Neural progenitor cell (in vitro differentiated cells): ENCODE measurements around the gene LAMA2. TPM values are rescaled to one million over a fixed set of nuclear protein-coding genes. Genes with fewer than 3 reads are reported as not detected.

ENCODE experiments used
- DNase-seq: peaks from one replicate; pipeline ENCODE4 v3.0.0-alpha.2; 2016; ENCODE audit warnings: low spot score
- H2AFZ ChIP-seq: fragments of 200-600 bp; sonication (generic); replicated peaks from 2 replicates; pipeline ENCODE4 v1.6.1; 2016; ENCODE audit warnings: antibody characterized with exemption
- H3F3A ChIP-seq: fragments of 200-600 bp; sonication (generic); 2 replicates; pipeline ENCODE4 v1.6.1; 2016; ENCODE audit warnings: antibody characterized with exemption, low read depth
- H3K27ac ChIP-seq: fragments of 200-600 bp; sonication (generic); 2 replicates; pipeline ENCODE4 v1.5.1; 2016; ENCODE audit warnings: mild to moderate bottlenecking
- H3K27me3 ChIP-seq: fragments of 200-600 bp; sonication (generic); 2 replicates; pipeline ENCODE4 v1.6.1; 2016; ENCODE audit warnings: mild to moderate bottlenecking, moderate library complexity
- H3K36me3 ChIP-seq: fragments of 200-600 bp; sonication (generic); 2 replicates; pipeline ENCODE4 v1.5.1; 2016
- H3K4me1 ChIP-seq: fragments of 200-600 bp; sonication (generic); 2 replicates; pipeline ENCODE4 v1.6.1; 2016; ENCODE audit warnings: mixed run types
- H3K4me2 ChIP-seq: fragments of 200-600 bp; sonication (generic); 2 replicates; pipeline ENCODE4 v1.6.1; 2016
- H3K4me3 ChIP-seq: fragments of 200-600 bp; sonication (generic); 2 replicates; pipeline ENCODE4 v1.5.1; 2016
- H3K79me2 ChIP-seq: fragments of 200-600 bp; sonication (generic); 2 replicates; pipeline ENCODE4 v1.6.1; 2016; ENCODE audit warnings: low read depth
- H3K9ac ChIP-seq: fragments of 200-600 bp; sonication (generic); 2 replicates; pipeline ENCODE4 v1.6.1; 2016
- H3K9me3 ChIP-seq: fragments of 200-600 bp; sonication (generic); 2 replicates; pipeline ENCODE4 v1.5.1; 2016; ENCODE audit warnings: low read depth
- H4K20me1 ChIP-seq: fragments of 200-600 bp; sonication (generic); 2 replicates; pipeline ENCODE4 v1.6.1; 2016; ENCODE audit warnings: low read depth
- H3K27ac Mint-ChIP-seq: 3 replicates; pipeline ENCODE4 v1.8.0; 2021; ENCODE audit warnings: mixed read lengths
- H3K27me3 Mint-ChIP-seq: 2 replicates; pipeline ENCODE4 v1.8.0; 2022; ENCODE audit warnings: low read depth, mild to moderate bottlenecking, inconsistent platforms, moderate library complexity, mixed read lengths; ENCODE audit not compliant: insufficient read depth
- H3K36me3 Mint-ChIP-seq: 3 replicates; pipeline ENCODE4 v1.8.0; 2021; ENCODE audit warnings: mixed read lengths
- H3K4me1 Mint-ChIP-seq: 3 replicates; pipeline ENCODE4 v1.8.0; 2021; ENCODE audit warnings: mixed read lengths
- H3K4me3 Mint-ChIP-seq: 3 replicates; pipeline ENCODE4 v1.8.0; 2021; ENCODE audit warnings: mild to moderate bottlenecking, moderate library complexity, mixed read lengths
- H3K9me3 Mint-ChIP-seq: 3 replicates; pipeline ENCODE4 v1.8.0; 2020; ENCODE audit warnings: mixed read lengths
- EZH2 ChIP-seq: fragments of 200-600 bp; sonication (generic); IDR thresholded peaks from 2 replicates; pipeline ENCODE4 v1.6.1; 2017; ENCODE audit warnings: antibody characterized with exemption, mild to moderate bottlenecking, moderate library complexity
- EZH2phosphoT487 ChIP-seq: fragments of 200-600 bp; sonication (generic); IDR thresholded peaks from 2 replicates; pipeline ENCODE4 v1.6.1; 2017; ENCODE audit warnings: antibody characterized with exemption
- total RNA-seq: library from RNA; depleted of rRNA; stranded (reverse); fragments of >200 nt; gene quantifications from 2 replicates; pipeline ENCODE4 v1.2.3, GENCODE V29; 2015; ENCODE audit warnings: low replicate concordance
- TF ChIP-seq, protein P1 (sequence below): fragments of 200-600 bp; sonication (generic); IDR thresholded peaks from 2 replicates; pipeline ENCODE4 v1.5.1; 2017; ENCODE audit warnings: antibody characterized with exemption, mild to moderate bottlenecking

The LAMA2 gene
- total RNA-seq, 1 donor from 2014 or later: 1.5 TPM

DNA sequence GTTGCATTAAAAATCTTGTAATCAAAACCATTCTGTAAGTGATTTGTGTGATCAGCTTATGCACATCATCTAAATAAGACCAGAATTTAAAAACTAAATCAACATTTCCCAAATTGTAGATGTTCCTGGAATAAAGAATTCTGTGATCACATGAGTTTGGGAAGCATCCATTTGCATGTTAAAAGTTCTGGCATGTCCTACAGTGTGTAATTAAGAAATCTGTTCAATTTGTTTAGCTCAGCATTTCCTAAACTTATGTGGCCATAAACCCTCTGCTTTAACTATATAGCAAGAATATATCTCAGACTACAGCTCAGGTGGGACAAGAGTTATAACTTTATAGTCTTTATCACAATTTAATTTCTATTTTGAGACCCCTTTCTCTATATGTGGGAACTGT is 399.1 kb downstream of the LAMA2 start:
- Mint-ChIP-seq H3K4me3 (no peak overlapping the region), H3K4me1 (no peaks in the 10 kb centered on the region), H3K9me3 (no peaks in the 10 kb centered on the region), H3K27ac (no peak overlapping the region), H3K36me3 (no peaks in the 10 kb centered on the region), H3K27me3 (no peaks in the 10 kb centered on the region)
- no peaks in the 10 kb centered on the region for H3K79me2 ChIP-seq
- H3K36me3 ChIP-seq: no peaks in the 10 kb centered on the region
- H3K27ac ChIP-seq: no peak overlapping the region
- no peak overlapping the region for H3K9ac ChIP-seq
- H3K27me3 ChIP-seq: no peaks in the 10 kb centered on the region
- TF ChIP-seq, protein P1, sequence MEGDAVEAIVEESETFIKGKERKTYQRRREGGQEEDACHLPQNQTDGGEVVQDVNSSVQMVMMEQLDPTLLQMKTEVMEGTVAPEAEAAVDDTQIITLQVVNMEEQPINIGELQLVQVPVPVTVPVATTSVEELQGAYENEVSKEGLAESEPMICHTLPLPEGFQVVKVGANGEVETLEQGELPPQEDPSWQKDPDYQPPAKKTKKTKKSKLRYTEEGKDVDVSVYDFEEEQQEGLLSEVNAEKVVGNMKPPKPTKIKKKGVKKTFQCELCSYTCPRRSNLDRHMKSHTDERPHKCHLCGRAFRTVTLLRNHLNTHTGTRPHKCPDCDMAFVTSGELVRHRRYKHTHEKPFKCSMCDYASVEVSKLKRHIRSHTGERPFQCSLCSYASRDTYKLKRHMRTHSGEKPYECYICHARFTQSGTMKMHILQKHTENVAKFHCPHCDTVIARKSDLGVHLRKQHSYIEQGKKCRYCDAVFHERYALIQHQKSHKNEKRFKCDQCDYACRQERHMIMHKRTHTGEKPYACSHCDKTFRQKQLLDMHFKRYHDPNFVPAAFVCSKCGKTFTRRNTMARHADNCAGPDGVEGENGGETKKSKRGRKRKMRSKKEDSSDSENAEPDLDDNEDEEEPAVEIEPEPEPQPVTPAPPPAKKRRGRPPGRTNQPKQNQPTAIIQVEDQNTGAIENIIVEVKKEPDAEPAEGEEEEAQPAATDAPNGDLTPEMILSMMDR: no peak
- no peak for TF ChIP-seq EZH2phosphoT487
- no peak for TF ChIP-seq EZH2
- no peak overlapping the region for H3K4me3 ChIP-seq
- no peak overlapping the region for H3K4me2 ChIP-seq
- no peaks in the 10 kb centered on the region for H3F3A ChIP-seq
- H3K4me1 ChIP-seq: peaks cover 4% of the 10 kb centered on the region
- no peak overlapping the region for H2AFZ ChIP-seq
- no peaks in the 10 kb centered on the region for H4K20me1 ChIP-seq
- no peaks in the 10 kb centered on the region for H3K9me3 ChIP-seq
- DNase-seq: no peak

DNA sequence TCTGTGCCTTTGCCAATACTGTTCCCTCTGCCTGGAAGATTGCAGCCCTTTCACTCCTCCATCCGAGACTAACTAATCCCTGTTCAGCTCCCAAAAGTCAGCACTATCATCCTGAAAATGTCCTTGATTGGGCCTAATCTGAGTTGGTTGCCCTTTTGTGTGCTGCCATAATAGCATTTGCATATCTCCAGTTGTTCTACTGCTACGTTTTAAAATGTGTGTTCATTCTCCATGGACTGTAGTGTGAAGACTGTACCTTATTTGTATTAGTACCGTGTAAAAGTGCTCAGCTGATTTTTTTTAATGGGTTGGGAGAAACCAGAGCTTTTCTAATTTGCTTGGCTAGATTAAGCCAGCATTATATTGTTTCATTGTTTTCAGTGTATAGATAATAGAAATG is 401.3 kb downstream of the LAMA2 start:
- Mint-ChIP-seq H3K9me3 (no peaks in the 10 kb centered on the region), H3K27me3 (peaks cover 2% of the 10 kb centered on the region), H3K36me3 (no peaks in the 10 kb centered on the region), H3K4me1 (no peaks in the 10 kb centered on the region), H3K27ac (no peak overlapping the region), H3K4me3 (no peak overlapping the region)
- TF ChIP-seq, protein P1: no peak
- no peak for TF ChIP-seq EZH2
- TF ChIP-seq EZH2phosphoT487: no peak
- H3K4me1 ChIP-seq: peaks cover 4% of the 10 kb centered on the region
- H3K4me2 ChIP-seq: no peak overlapping the region
- DNase-seq: no peak
- no peaks in the 10 kb centered on the region for H3K9me3 ChIP-seq
- H2AFZ ChIP-seq: peak overlapping the region; percentile 11
- H3K27ac ChIP-seq: no peak overlapping the region
- H3K4me3 ChIP-seq: no peak overlapping the region
- no peak overlapping the region for H3K9ac ChIP-seq
- no peaks in the 10 kb centered on the region for H4K20me1 ChIP-seq
- no peaks in the 10 kb centered on the region for H3K36me3 ChIP-seq
- H3K27me3 ChIP-seq: no peaks in the 10 kb centered on the region
- H3K79me2 ChIP-seq: no peaks in the 10 kb centered on the region
- no peaks in the 10 kb centered on the region for H3F3A ChIP-seq

DNA sequence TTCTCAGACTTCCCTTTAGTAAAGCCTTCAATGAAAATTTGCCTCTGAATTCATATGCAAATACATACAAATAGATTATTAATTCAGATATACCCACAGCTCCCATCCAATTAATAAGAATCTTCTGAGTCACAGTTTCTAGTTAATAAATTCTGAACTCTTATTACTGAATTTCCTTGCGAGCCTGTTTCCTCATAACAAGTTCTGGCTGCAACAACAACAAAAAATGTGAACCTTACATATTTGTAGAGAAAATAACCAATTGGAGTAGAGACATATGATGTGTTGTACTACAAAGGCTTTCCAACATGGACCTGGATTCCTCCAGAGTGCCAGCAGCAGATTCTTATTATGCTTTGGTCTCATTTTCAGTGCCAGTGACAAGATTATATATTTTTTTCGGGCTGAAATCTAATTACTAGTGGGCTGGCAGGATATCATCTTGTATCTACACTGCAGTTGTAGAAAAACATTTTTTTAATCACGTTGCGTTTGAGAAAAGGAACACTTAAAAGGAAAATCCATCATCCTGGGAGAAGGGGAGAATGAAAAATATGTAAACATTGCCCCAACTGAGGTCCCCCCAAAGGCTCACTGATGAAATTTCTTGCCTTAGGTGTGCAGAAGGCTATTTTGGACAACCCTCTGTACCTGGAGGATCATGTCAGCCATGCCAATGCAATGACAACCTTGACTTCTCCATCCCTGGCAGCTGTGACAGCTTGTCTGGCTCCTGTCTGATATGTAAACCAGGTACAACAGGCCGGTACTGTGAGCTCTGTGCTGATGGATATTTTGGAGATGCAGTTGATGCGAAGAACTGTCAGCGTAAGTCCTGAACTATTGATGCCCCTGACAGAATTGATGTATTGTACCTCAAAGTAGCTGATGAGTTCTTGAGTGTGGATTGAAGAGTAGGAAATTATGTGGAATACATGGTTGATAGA is 404.6 kb downstream of the LAMA2 start:
- Mint-ChIP-seq H3K9me3 (no peaks in the 10 kb centered on the region), H3K27me3 (peaks cover 2% of the 10 kb centered on the region), H3K4me3 (no peak overlapping the region), H3K36me3 (no peaks in the 10 kb centered on the region), H3K4me1 (no peaks in the 10 kb centered on the region), H3K27ac (no peak overlapping the region)
- Histone ChIP-seq H3K27ac (no peak overlapping the region), H4K20me1 (no peaks in the 10 kb centered on the region), H3F3A (no peaks in the 10 kb centered on the region), H3K36me3 (no peaks in the 10 kb centered on the region), H3K4me3 (no peak overlapping the region), H3K4me1 (peaks cover 4% of the 10 kb centered on the region), H2AFZ (no peak overlapping the region), H3K79me2 (no peaks in the 10 kb centered on the region), H3K4me2 (no peak overlapping the region), H3K9me3 (no peaks in the 10 kb centered on the region), H3K27me3 (no peaks in the 10 kb centered on the region), H3K9ac (no peak overlapping the region)
- DNase-seq: no peak
- no peak for TF ChIP-seq EZH2phosphoT487

DNA sequence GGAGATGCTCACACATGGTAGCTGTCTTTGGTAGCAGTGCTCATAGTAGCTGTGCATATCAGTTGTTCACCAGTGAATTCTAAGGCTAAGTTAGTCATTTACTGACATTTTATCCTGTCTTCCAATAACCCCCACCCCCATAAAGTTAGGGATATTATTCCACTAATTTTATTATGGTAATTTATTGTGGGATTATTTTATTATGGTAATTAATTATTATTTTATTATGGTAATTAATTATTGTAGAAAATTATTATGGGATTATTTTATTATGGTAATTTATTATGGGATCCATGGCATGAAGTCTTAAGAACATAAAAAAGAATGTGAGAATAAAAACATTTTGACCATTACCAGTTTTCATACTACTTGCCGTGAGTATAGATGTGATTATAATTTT is 406.5 kb downstream of the LAMA2 start:
- Histone ChIP-seq H3K79me2 (no peaks in the 10 kb centered on the region), H3K9me3 (no peaks in the 10 kb centered on the region), H3K27me3 (no peaks in the 10 kb centered on the region), H3K36me3 (no peaks in the 10 kb centered on the region), H2AFZ (no peak overlapping the region), H3K4me1 (no peaks in the 10 kb centered on the region), H3K9ac (no peak overlapping the region), H4K20me1 (no peaks in the 10 kb centered on the region), H3K27ac (no peak overlapping the region), H3K4me2 (no peak overlapping the region), H3K4me3 (no peak overlapping the region), H3F3A (no peaks in the 10 kb centered on the region)
- no peak overlapping the region for H3K4me3 Mint-ChIP-seq
- no peaks in the 10 kb centered on the region for H3K9me3 Mint-ChIP-seq
- H3K27ac Mint-ChIP-seq: no peak overlapping the region
- peaks cover 2% of the 10 kb centered on the region for H3K27me3 Mint-ChIP-seq
- no peaks in the 10 kb centered on the region for H3K4me1 Mint-ChIP-seq
- no peak for DNase-seq
- H3K36me3 Mint-ChIP-seq: no peaks in the 10 kb centered on the region
- TF ChIP-seq EZH2: no peak
